Osteoblast (primary cell): ENCODE results near the gene PDE1C. TPM values are rescaled to one million over a fixed set of nuclear protein-coding genes. Genes with fewer than 3 reads are reported as not detected.

Experiments
- DNase-seq: peaks from one replicate; pipeline ENCODE4 v3.0.0; 2011; ENCODE audit warnings: low spot score, mixed read lengths; ENCODE audit not compliant: insufficient read length; ENCODE audit errors: missing footprints
- H2AFZ ChIP-seq: 2 replicates; pipeline ENCODE4 v1.6.0; 2011; ENCODE audit warnings: mild to moderate bottlenecking, low read length
- H3K27ac ChIP-seq: 2 replicates; pipeline ENCODE4 v1.5.1; 2011; ENCODE audit warnings: mild to moderate bottlenecking, low read depth, low read length, moderate library complexity
- H3K27me3 ChIP-seq: 2 replicates; pipeline ENCODE4 v1.6.0; 2012; ENCODE audit warnings: mild to moderate bottlenecking, control low read depth, inconsistent platforms, low read length, moderate library complexity; ENCODE audit not compliant: insufficient read depth
- H3K36me3 ChIP-seq: 2 replicates; pipeline ENCODE4 v1.5.1; 2011; ENCODE audit warnings: mild to moderate bottlenecking, low read length, control low read depth, moderate library complexity; ENCODE audit not compliant: insufficient read depth
- H3K4me1 ChIP-seq: 2 replicates; pipeline ENCODE4 v1.5.1; 2011; ENCODE audit warnings: mild to moderate bottlenecking, low read length, control low read depth, moderate library complexity; ENCODE audit not compliant: insufficient read depth
- H3K4me2 ChIP-seq: 2 replicates; pipeline ENCODE4 v1.6.0; 2011; ENCODE audit warnings: mild to moderate bottlenecking, low read length; ENCODE audit not compliant: insufficient read depth
- H3K4me3 ChIP-seq: fragments of 200-600 bp; sonication (generic); 3 replicates; pipeline ENCODE4 v1.5.1; 2012; ENCODE audit warnings: mild to moderate bottlenecking, low read length, inconsistent platforms; ENCODE audit not compliant: insufficient read depth
- H3K79me2 ChIP-seq: 2 replicates; pipeline ENCODE4 v1.6.0; 2012; ENCODE audit warnings: mild to moderate bottlenecking, low read length, control low read depth, inconsistent platforms; ENCODE audit not compliant: insufficient read depth
- H3K9me3 ChIP-seq: 2 replicates; pipeline ENCODE4 v1.5.1; 2011; ENCODE audit warnings: low read depth, low read length, control low read depth
- H4K20me1 ChIP-seq: 2 replicates; pipeline ENCODE4 v1.6.0; 2012; ENCODE audit warnings: mild to moderate bottlenecking, low read length, control low read depth; ENCODE audit not compliant: insufficient read depth
- CTCF ChIP-seq: IDR thresholded peaks from 2 replicates; pipeline ENCODE4 v1.5.1; 2011; ENCODE audit warnings: mild to moderate bottlenecking, low read depth, low read length, moderate library complexity; ENCODE audit errors: extremely low read depth
- total RNA-seq: library from RNA; depleted of rRNA; stranded (reverse); fragments of >200 nt; gene quantifications from 2 replicates; pipeline ENCODE4 v1.2.3, GENCODE V29; 2012

PDE1C gene
- total RNA-seq, 1 donor, result 149 TPM

GRCh38 chr7:32115831-32116230 lies 45.6 kb upstream of the PDE1C start:
- Histone ChIP-seq H2AFZ (no peak overlapping the region), H3K79me2 (no peaks in the 10 kb centered on the region), H3K27me3 (no peaks in the 10 kb centered on the region), H3K27ac (peak overlapping the region; percentile 48), H3K9me3 (peaks cover 3% of the 10 kb centered on the region), H3K4me2 (no peak overlapping the region), H3K36me3 (no peaks in the 10 kb centered on the region), H3K4me3 (no peak overlapping the region), H3K4me1 (peaks cover 17% of the 10 kb centered on the region), H4K20me1 (no peaks in the 10 kb centered on the region)
- DNase-seq, result no peak
- TF ChIP-seq CTCF, result no peak

GRCh38 chr7:32108651-32109050 lies 38.4 kb upstream of the PDE1C start:
- TF ChIP-seq CTCF, result no peak
- H3K4me2 ChIP-seq, result no peak overlapping the region
- no peak for DNase-seq
- no peaks in the 10 kb centered on the region for H3K27me3 ChIP-seq
- peaks cover 6% of the 10 kb centered on the region for H3K9me3 ChIP-seq
- no peaks in the 10 kb centered on the region for H4K20me1 ChIP-seq
- H3K4me1 ChIP-seq, result peaks cover 12% of the 10 kb centered on the region
- H3K36me3 ChIP-seq, result no peaks in the 10 kb centered on the region
- H3K27ac ChIP-seq, result no peak overlapping the region
- peak overlapping the region; percentile 54 for H2AFZ ChIP-seq
- H3K79me2 ChIP-seq, result no peaks in the 10 kb centered on the region
- H3K4me3 ChIP-seq, result no peak overlapping the region

GRCh38 chr7:32104766-32105165 lies 34.6 kb upstream of the PDE1C start:
- no peak for DNase-seq
- Histone ChIP-seq H2AFZ (no peak overlapping the region), H3K4me2 (no peak overlapping the region), H3K27me3 (no peaks in the 10 kb centered on the region), H3K4me1 (peaks cover 12% of the 10 kb centered on the region), H3K9me3 (peaks cover 2% of the 10 kb centered on the region), H3K79me2 (no peaks in the 10 kb centered on the region), H3K27ac (no peak overlapping the region), H4K20me1 (no peaks in the 10 kb centered on the region), H3K4me3 (no peak overlapping the region), H3K36me3 (no peaks in the 10 kb centered on the region)
- no peak for TF ChIP-seq CTCF

GRCh38 chr7:32103361-32103760 lies 33.2 kb upstream of the PDE1C start:
- no peak overlapping the region for H2AFZ ChIP-seq
- no peak for TF ChIP-seq CTCF

More at GRCh38 chr7:32103361-32103760, 33.2 kb upstream of the PDE1C start:
- Histone ChIP-seq H3K4me3 (no peak overlapping the region), H3K4me1 (peaks cover 6% of the 10 kb centered on the region), H3K9me3 (peaks cover 2% of the 10 kb centered on the region), H3K4me2 (no peak overlapping the region), H3K36me3 (no peaks in the 10 kb centered on the region), H3K27ac (no peak overlapping the region), H4K20me1 (no peaks in the 10 kb centered on the region), H3K27me3 (no peaks in the 10 kb centered on the region), H3K79me2 (no peaks in the 10 kb centered on the region)
- DNase-seq, result no peak
